Measurements from ENCODE around the gene RO60. TPM values are rescaled to one million over a fixed set of nuclear protein-coding genes. Genes with fewer than 3 reads are reported as not detected.

Gene RO60
- total RNA-seq, 1 experiment from 2014 or later: 69.5 TPM

GRCh38 chr1:193104502-193104906, 45.1 kb downstream of the RO60 start:
- peak; percentile 35 for ATAC-seq
- intact Hi-C loops (cut with micrococcal nuclease): no loop called here
- peak; percentile 28 for DNase-seq (ENCODE audit: low read depth, low spot score)
- peak overlapping the region; percentile 72 for H3K9ac ChIP-seq (ENCODE audit: low read length)
- TF ChIP-seq EGR1 (IDR thresholded peaks at IDR 0.05; ENCODE audit: low read depth) (0 out of 2 replicates have a peak, but pooled peaks have one; percentile 14), SIN3A (IDR thresholded peaks at IDR 0.05; ENCODE audit: low read depth) (no peak), ELF1 (IDR thresholded peaks at IDR 0.05; ENCODE audit: borderline replicate concordance, low read depth) (peak; percentile 28; the same call in 1 of the 2 replicates)
- no peaks in the 10 kb centered on the region for H3K9me3 ChIP-seq (ENCODE audit: control insufficient read depth in 1 of 2, insufficient read depth in 1 of 2, low read depth in 1 of 2, low read length in 2 of 2)
- H2AFZ ChIP-seq (ENCODE audit: low read depth, low read length, poor library complexity, severe bottlenecking): peak overlapping the region; percentile 42
- H3K4me2 ChIP-seq (ENCODE audit: low read length): peak overlapping the region; percentile 74
- H3K79me2 ChIP-seq (ENCODE audit: insufficient read depth, low read length): peaks cover 30% of the 10 kb centered on the region
- BruUV-seq (replicated peaks): TSS peak; percentile 42
- peaks cover 12 to 20% of the 10 kb centered on the region in 2 experiments; a peak in 3 of 4 replicates for H3K4me1 ChIP-seq (ENCODE audit: control insufficient read depth in 1 of 2, insufficient read depth in 2 of 2, low read length in 2 of 2)
- no peaks in the 10 kb centered on the region for H3K27me3 ChIP-seq (ENCODE audit: insufficient read depth, low read length)
- ChIA-PET POLR2A (interaction anchor here (1.2 to 2.4 kb wide), 5 partner anchors 9 to 46 kb away, joined by 5 to 16 read pairs (median 11); partner anchors contain the start of genes CDC73, RO60 and UCHL5), RAD21 (ENCODE audit: low non-redundant PET in 1 of 2, low total read pairs in 2 of 2, uncharacterized antibody in 2 of 2, unreplicated experiment in 2 of 2) (no interaction called here), CTCF (interaction anchor here (1.1 to 2.2 kb wide), 4 partner anchors 9 to 85 kb away, joined by 3 to 10 read pairs (median 4); partner anchors contain the start of gene CDC73)
- H3K36me3 ChIP-seq (ENCODE audit: control insufficient read depth in 1 of 2, insufficient read depth in 2 of 2, low read length in 2 of 2): peaks cover 3 to 4% of the 10 kb centered on the region in 2 experiments; a peak in 1 of 4 replicates
- H4K20me1 ChIP-seq (ENCODE audit: insufficient read depth): no peaks in the 10 kb centered on the region
- H3K4me3 ChIP-seq (replicated peaks in 1 of 2; ENCODE audit: low read depth in 1 of 2, low read length in 2 of 2): peak overlapping the region; percentile 58 to 74
- H3K9me2 ChIP-seq (ENCODE audit: insufficient read depth): no peaks in the 10 kb centered on the region
- peak overlapping the region; percentile 79 for H3K27ac ChIP-seq (ENCODE audit: low read depth, low read length)

DNA sequence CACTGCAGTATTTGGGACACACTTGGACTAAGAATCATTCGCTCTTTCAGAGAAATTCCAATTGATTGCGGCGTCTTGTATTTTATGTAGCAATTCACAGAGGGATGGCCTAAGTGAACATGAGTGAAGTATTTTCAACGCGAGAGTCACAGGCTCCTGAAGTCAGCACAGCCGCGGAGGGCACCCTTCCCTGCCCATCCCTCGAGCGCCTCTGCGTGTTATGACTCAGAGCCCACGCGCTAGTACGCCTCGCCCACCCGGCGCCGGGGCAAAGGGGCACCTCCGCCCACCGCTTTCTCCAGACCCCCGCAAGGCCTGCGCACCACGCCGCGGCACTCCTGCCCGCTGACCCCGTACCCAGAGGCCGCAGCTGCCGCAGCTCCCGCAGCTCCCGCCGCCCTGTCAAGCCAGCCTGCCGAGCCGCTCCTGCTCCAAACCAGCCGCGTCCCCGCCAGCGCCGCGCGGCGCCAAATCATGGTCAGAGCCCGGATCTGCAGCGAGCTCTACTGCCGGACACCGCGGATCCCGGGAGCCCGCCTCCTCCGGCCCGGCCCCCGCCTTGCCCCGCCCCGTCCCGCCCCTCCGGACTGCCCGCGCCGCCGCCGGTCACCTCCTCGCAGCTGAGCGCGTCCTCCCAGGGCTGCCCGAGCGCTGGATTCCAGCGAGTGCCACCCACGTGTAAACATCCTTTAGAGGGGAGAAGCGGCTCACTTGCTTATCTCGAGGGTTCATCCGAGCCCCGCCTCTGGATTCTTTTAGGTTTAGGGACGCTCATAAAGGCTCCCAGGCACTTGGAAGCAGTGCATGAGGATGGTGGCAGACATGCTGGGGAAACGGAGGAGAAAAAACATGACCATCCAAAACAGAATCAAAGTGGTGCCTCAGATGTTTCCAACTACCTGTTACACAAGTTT, 45.8 kb downstream of the RO60 start, which contains the start of gene GLRX2:
Gene GLRX2, minus strand, starts transcription at position 508 of the 914 bp plus-strand sequence. Its CDS starts 32 bp downstream, at position 476.
- H3K36me3 ChIP-seq (ENCODE audit: control insufficient read depth in 1 of 2, insufficient read depth in 2 of 2, low read length in 2 of 2): 0 out of 4 replicates have a peak, but pooled peaks cover 0 to 3% of the 10 kb centered on the region in 2 experiments
- ATAC-seq: peak; percentile 90
- RAD21 ChIA-PET (ENCODE audit: low non-redundant PET in 1 of 2, low total read pairs in 2 of 2, uncharacterized antibody in 2 of 2, unreplicated experiment in 2 of 2): no interaction called here
- no TSS peak for BruUV-seq (replicated peaks)
- H3K9me3 ChIP-seq (ENCODE audit: control insufficient read depth in 1 of 2, insufficient read depth in 1 of 2, low read depth in 1 of 2, low read length in 2 of 2): no peaks in the 10 kb centered on the region
- H3K79me2 ChIP-seq (ENCODE audit: insufficient read depth, low read length): peaks cover 30% of the 10 kb centered on the region
- H3K27ac ChIP-seq (ENCODE audit: low read depth, low read length): peak within 1 kb of the TSS; percentile 79
- peaks cover 12 to 20% of the 10 kb centered on the region in 2 experiments; a peak in 3 of 4 replicates for H3K4me1 ChIP-seq (ENCODE audit: control insufficient read depth in 1 of 2, insufficient read depth in 2 of 2, low read length in 2 of 2)
- intact Hi-C loops (cut with micrococcal nuclease): loop anchor here (1.0 kb wide), 2 partner anchors 17 to 46 kb away; partner anchors contain the start of genes CDC73, RO60 and UCHL5
- peak within 1 kb of the TSS; percentile 58 to 74 for H3K4me3 ChIP-seq (replicated peaks in 1 of 2; ENCODE audit: low read depth in 1 of 2, low read length in 2 of 2)
- H3K9ac ChIP-seq (ENCODE audit: low read length): peak within 1 kb of the TSS; percentile 72
- CTCF ChIA-PET: interaction anchor here (0.7 to 2.2 kb wide), 5 partner anchors 8 to 85 kb away, joined by 3 to 10 read pairs (median 3); partner anchors contain the start of gene CDC73
- no peaks in the 10 kb centered on the region for H3K27me3 ChIP-seq (ENCODE audit: insufficient read depth, low read length)
- DNase-seq (ENCODE audit: low read depth, low spot score): peak; percentile 71
- peak within 1 kb of the TSS; percentile 95 for H2AFZ ChIP-seq (ENCODE audit: low read depth, low read length, poor library complexity, severe bottlenecking)
- no peaks in the 10 kb centered on the region for H3K9me2 ChIP-seq (ENCODE audit: insufficient read depth)
- no peaks in the 10 kb centered on the region for H4K20me1 ChIP-seq (ENCODE audit: insufficient read depth)
- peak within 1 kb of the TSS; percentile 74 for H3K4me2 ChIP-seq (ENCODE audit: low read length)
- POLR2A ChIA-PET: interaction anchor here (0.6 to 2.4 kb wide), 7 partner anchors 8 to 46 kb away, joined by 3 to 16 read pairs (median 6); partner anchors contain the start of genes CDC73, RO60 and UCHL5
- TF ChIP-seq TCF7L2 (IDR thresholded peaks at IDR 0.05; ENCODE audit: borderline replicate concordance, extremely low read depth, insufficient read depth, insufficient read length) (peak; percentile 9), CBX3 (IDR thresholded peaks at IDR 0.05; ENCODE audit: low read depth) (peak; percentile 56; the same call in 1 of the 2 replicates), EGR1 (IDR thresholded peaks at IDR 0.05; ENCODE audit: low read depth) (peak; percentile 75), POLR2A (IDR thresholded peaks at IDR 0.05; ENCODE audit: borderline replicate concordance, extremely low read depth, insufficient read depth, insufficient read length) (peak; percentile 66), SP1 (IDR thresholded peaks at IDR 0.05; ENCODE audit: low read depth) (peak; percentile 77), ATF3 (IDR thresholded peaks at IDR 0.05) (no peak), SIN3A (IDR thresholded peaks at IDR 0.05; ENCODE audit: low read depth) (peak; percentile 96), EZH2phosphoT487 (IDR thresholded peaks at IDR 0.05; ENCODE audit: borderline replicate concordance) (no peak)
- TF ChIP-seq, protein P1, sequence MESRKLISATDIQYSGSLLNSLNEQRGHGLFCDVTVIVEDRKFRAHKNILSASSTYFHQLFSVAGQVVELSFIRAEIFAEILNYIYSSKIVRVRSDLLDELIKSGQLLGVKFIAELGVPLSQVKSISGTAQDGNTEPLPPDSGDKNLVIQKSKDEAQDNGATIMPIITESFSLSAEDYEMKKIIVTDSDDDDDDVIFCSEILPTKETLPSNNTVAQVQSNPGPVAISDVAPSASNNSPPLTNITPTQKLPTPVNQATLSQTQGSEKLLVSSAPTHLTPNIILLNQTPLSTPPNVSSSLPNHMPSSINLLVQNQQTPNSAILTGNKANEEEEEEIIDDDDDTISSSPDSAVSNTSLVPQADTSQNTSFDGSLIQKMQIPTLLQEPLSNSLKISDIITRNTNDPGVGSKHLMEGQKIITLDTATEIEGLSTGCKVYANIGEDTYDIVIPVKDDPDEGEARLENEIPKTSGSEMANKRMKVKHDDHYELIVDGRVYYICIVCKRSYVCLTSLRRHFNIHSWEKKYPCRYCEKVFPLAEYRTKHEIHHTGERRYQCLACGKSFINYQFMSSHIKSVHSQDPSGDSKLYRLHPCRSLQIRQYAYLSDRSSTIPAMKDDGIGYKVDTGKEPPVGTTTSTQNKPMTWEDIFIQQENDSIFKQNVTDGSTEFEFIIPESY (IDR thresholded peaks at IDR 0.05; ENCODE audit: extremely low read depth, insufficient replicate concordance, low read length): peak; percentile 24

All from HCT116 (cell line).